Pons (tissue), 1 donor: ENCODE measurements around the gene RARA.
A peak's percentile ranks its signal among the peaks of the same experiment; 100 is the strongest.
"Not testable (repeated sequence)": the region's sequence is repeated elsewhere in the genome, so short reads cannot be mapped to it uniquely, and the experiment has no call there.

Source experiments
- DNase-seq: peaks from one replicate; pipeline ENCODE4 v3.0.0-alpha.2; 2016; ENCODE audit warnings: low spot score

Gene RARA

DNA sequence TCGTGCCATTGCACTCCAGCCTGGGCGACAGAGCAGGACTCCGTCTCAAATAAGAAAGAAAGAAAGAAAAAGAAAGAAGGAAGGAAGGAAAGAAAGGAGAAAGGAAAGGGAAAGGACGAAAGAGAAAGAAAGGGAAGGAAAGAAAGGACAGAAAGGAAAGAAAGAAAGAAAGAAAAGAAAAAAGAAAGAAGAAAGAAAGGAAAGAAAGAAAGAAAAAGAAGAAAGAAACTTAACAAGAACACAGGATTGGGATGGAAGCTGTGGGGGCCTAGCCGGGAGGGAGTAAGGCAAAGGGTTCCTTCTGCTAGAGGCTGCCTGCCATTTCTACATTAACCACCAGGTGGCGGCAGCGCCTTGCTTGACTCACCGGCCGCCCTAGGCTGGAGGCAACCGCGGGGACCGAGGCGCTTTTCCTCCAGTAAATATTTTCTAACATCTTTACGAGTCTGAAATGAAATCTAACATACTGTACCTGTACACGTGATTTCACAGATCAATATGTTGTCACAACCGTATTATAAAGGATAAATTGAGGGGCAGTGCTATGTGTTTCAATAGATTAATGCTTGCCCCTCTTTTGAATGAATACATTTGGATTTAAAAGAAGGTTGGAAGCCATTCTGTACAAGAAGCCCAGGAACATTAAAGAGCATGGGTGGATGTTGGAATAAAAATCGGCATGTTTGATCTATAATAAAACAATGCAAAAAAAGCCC is 49.5 kb downstream of the RARA start:
- peak; percentile 77 for DNase-seq

DNA sequence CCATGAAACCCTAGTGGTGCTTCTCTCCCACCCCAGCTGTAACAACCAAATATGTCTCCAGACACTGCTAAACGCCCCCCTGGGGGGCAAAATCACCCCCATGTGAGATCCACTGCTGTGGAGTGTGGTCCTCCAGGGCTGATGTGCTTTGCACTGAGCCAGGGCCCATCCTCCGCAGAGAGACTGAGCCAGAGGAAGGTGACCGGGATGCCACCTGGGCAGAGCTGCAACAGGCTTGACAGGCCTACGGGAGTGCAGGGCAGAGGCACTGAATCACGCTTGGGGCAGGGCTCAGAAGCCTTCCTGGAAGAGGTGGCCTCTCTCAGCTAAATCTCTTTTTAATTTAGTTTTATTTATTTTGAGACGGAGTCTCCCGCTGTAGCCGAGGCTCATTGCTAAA is 51.1 kb downstream of the RARA start:
- no peak for DNase-seq

DNA sequence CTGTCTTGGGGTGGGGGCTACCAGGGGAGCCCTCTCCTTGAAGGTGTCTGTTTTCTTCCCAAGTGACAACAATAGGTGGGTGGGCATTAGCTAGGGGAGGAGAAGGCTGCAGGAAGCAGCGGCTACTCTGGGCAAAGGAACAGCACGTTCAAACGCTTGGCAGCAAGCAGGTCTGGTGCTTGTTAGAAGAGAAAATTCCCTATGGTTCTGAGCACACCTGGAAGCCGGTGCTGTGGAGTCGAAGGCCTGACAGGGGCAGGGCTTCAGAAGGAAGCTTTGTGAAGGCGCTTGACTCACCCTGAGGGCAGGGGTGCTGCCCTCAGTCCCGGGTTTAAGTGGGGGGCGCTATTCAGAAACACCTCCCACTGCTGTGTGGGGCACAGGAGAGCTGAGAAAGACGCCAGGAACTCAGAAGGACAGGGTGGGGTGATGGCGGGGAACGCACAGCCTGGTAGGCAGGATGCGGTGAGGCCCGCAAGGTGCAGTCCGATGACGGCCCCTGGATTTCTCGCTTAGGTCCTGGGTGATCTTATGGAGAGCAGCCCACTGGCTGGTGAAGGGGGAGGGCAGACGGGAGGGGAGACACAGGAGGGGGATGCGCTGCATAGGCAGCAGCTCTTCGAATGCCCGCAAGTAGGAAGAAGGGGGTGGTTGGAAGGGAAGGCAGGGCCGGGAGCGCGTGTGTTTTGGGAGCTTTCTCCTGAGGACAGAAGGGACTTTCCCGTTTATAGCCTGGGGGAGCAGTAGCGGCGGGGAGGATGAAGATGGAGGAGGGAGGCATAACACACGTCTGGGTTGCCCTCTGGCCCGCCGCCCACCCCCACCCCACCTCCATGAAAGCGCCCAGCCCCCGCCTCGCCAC is 52.3 kb downstream of the RARA start:
- no peak for DNase-seq

DNA sequence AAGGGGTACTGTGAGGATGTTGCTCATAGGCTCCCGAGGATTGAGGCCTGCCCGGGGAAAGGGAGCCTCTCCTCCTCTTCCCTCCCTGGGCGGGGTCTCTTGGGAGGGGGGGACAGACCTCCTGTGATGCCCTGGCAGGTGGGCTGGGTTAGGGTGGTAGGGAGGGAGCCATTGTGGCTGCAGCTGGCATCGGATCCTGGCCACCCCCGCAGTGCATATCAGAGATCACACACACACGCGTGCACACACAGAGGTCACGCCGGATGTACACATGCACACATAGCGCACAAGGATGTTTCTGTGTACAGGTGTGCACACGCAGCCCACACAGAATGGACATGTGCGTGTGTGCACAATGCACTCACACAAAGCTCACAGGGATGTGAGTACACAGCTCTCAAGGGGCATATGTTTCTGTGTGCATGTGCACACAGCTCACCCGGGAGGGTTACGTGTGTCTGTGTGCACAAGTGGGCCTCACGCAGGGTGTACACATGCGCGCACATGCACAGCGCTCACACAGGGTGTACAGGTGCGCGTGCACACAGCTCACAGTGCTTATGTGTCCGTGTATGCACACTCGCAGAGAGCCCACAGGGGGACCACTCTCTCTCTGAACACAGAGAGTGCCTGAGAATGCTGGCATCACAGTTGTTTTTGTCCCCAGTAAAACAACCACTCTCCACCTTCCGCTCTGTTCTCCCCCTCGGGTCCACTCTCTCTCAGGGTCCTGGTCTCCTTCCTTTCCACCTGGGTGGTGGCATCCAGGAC is 53.1 kb downstream of the RARA start:
- DNase-seq: no peak

DNA sequence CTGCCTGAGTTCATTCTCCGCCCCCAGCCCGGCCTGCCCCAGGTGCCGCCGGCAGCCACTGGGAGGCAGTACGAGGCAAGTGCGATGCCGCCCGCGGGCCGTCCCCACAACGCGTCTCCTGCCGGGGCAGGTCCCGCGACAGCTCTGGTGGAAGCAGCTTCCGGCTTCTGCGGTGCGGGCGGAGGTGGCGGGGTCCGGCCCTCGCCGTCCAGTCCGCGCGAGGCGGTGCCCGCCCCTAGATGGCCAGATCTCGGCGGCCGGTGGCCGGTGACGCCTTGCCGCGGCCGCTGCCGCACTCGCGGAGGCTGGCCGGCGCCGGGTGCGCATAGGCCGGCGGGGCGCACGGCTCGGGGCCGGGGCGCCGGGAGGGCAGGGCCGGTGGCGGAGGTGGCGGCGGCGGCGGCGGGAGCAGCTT is 53.7 kb downstream of the RARA start:
- no peak for DNase-seq

DNA sequence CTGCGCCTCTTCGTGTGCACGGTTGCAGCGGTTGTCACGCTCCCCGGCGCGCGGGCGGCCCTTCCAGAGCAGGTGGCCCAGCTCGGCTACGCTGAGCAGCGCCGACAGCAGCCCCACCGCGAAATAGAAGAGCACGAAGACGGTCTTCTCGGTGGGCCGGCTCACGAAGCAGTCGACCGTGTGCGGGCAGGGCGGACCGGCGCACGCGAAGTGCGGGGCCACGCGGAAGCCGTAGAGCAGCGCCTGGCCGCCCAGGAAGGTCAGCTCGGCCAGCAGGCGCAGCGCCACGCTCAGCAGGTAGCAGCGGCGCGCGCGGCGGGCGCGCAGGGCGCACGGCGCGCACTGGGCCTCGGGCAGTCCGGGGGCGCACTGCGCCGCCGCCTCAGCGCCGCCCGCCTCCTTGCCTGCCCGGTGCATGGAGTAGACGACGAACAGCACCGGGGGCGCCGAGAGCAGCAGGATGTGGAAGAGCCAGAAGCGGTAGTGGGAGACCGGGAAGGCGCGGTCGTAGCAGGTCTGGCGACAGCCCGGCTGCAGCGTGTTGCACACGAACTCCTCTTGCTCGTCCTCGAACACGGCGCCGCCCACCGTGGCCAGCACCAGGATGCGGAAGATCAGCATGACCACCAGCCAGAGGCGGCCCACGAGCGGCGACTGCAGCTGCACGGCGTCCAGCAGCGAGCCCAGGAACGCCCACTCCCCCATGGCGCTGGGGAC is 54.3 kb downstream of the RARA start:
- DNase-seq: no peak

DNA sequence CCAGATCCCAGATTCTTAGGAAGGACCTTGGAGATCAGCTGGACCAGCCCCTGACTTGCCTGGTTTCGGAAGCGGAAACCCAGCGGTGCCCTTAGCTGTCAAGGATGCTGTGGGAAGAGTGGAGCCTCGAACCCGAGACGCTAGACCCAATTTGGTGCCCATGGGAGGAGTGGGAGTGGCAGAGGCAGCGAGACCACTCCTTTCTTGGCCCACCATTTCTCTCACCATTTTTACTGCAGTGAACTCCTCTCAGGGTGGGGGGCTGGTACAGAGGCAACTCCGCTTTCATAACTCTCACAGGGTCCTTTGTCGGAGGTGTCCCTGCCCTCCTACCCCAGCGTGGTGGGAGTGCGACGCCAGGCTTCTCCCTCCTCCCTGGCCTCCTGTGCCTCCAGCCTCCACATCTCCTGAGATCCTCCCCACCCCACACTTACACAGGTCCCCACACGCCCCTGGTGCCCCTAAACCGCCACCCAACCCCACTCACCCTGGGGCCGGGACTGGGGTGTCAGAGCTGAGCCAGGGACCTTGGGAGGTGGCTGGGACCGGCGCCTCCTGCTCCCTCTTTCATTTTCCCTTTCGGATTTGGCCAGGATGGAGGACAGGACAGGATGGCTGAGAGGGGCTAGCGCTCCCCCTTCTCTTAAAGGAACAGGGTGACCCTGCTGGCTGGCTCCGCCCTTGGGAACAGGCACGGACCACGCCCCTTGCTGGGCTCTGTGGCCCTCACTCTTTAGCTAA is 55.3 kb downstream of the RARA start, which contains the start of gene GJD3:
Gene GJD3 (minus strand): TSS at position 617 of the 741 bp plus-strand sequence. CDS start 922 bp downstream, outside the sequence.
- no peak for DNase-seq

DNA sequence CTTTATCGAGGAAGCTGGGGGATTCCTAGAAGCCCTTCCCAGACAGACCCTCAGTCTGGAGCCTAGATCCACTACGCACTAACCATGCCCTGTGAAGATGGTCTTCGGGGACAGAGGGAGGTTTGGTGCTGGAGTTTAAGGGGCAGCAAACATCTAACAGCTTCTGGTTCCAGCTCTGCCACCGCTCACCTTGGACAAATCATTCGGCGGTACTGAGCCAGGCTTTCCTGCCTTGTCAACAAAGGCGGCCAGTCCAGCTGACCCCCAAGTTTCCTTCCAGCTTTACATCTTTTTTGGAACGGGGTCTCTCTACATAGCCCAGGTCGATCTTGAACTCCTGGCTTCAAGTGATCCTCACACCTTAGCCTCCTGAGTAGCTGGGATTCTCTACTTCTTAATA is 55.9 kb downstream of the RARA start:
- DNase-seq: no peak

DNA sequence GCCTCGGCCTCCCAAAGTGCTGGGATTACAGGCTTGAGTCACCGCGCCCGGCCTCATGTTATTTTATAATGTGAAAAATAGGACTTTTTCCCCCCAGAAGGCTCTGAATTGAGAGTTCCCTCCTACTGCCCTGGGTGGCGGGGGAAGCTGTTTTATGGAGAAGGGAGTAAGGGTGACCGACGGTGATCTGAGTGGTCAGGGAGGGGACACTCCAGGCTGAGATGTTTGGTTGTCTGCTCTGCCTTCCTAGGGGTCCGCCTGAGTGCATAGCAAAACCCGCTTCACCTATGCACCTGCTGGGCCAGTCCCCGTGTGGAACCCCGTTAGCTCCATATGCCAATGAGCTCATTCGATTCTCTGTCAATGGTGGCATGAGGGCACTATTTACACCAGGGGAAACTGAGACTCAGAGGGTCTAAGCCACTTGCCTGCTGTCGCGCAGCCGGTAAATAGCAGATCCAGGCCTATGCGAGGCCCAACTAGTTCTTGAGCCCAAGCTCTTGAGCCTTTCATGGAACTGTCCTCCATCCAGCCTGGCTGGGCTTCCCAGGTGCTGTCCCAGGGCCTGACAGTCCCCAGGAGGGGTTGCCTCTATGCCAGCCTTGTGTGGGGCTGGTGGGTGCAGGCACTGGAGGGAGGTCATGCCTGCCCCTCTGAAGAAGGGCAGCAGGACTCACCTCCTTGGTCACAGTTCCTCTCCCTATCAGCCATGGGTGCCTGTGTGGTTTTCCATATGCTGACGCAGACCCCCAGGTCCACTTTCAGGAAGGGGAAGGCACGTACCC is 57.3 kb downstream of the RARA start:
- no peak for DNase-seq

DNA sequence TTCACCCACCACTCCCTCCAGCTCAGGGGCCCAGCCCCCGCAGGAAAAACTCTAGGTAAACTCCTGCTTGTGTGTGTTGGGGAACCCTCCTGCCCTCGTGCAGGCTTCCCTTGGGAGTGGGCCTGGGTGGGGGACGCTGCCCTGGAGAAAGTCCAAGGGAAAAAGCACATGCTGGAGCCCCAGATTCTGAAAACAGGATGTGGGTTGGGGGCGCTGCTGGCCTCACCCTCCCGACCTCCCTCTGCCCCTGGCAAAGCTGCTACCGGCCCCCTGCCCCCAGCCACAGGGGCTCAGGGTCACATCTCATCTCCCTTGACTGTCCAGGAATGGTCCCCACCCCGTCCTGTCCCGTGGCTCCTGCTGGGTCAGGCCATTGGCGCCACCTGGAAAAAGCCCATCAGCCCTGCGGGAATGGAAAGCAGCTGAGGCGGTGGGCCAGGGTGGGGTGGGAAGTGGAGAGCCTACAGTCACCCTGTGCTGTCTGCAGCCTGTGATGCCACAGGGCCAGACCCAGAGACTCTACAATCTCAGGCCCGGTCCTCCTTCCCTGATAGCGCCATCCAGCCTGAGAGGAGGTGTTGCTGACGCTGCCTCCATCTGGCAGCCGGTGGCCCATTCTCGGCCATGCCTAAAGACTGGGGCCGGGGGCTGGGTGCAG is 58.0 kb downstream of the RARA start:
- no peak for DNase-seq

DNA sequence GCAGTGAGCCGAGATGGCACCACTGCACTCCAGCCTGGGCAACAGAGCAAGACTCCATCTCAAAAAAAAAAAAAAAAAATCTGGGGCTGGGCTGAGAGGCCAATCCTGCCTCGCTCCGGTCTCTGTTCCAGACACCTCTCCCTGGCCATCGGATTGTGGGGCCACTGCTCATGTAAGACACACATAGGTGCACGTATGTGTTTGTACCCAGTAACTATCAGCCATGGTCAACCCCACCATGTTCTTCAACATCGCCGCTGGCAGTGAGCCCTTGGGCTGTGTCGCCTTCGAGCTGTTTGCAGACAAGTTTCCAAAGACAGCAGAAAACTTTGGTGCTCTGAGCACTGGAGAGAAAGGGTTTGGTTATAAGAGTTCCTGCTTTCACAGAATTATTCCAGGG is 58.7 kb downstream of the RARA start:
- not testable (repeated sequence) for DNase-seq

DNA sequence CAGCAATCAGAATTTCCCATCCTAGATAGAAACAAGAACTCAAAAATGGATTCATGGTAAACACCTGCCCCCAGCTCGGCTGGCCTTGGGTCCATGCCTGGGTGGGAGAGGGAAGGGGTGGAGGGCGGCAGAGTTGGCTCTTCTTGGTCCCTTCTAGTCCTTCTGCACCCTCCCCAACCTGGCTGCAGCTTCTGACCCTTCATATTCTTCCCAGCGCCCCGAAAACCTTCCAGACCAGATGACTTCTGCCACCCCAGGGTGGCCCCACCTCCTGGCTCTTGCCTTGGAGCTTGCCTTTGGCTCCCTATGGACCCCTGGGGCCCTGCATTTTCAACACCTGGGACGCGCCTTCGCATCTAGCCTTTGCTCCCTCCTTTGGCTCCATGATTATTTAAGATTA is 60.9 kb downstream of the RARA start:
- DNase-seq: no peak

DNA sequence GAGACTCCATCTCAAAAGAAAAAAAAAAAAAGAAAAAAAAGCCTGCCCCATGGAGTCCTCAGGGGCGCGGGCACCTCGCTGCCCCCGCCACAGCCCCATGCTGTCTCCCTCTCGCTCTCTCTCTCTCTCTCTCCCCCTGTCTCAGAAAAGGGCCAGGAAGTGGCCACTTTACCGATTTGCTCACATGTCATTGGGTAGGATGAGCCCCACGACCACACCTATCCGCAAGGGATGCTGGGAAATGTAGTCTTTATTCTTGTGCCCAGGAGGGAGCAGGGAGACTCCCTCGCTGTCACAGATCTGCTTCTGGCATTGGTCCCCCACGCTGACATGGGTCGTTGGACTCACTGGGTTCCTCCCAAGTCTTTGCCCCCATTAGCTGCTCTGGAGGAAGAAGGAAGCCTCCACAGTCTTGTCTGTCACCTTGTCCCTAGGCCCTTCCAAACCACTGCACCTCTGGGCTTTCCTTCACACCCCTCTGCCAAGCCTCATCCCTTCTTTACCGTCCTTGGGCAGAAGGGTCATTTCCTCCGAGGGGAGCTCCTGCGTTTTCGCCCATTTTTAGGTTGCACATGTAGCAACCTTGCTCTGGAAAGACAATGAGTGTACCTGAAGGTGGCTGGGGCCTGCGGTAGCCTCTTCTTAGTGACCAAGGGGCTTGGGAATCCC is 62.4 kb downstream of the RARA start:
- no peak for DNase-seq

DNA sequence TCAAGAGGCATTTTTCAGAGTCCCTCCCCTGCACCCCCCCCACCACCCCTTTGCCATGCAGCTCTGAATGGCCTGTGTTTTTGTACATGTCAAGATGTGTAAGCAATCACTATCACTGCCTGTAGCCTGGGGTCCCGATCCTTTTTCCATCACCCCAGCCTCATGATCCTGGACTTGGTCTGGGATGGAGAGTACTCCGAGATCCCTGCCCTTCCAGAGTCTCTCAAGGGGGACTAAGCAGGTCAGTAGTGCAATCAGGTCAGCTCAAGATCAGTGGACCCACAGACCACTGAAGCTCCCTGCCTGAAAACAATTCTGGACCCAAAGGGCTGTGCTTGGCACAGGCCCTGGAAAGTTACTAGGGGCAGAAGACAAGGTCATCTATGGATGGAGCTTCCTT is 63.1 kb downstream of the RARA start:
- no peak for DNase-seq

DNA sequence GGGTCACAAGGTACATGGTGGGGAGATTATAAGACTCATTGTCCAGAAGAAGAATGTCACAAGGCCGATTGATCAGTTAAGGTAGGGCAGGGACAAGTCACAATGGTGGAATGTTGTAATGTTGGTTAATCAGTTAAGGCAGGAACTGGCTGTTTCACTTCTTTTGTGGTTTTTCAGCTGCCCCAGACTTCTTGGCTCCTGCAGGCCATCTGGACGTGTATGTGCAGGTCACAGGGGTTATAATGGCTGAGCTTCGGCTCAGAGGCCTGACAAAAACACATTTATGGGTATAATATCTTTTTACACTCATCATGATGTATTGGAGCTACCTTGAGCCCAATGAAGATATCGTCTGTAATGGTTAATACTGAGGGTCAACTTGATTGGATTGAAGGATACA is 63.7 kb downstream of the RARA start:
- DNase-seq: not testable (repeated sequence)

DNA sequence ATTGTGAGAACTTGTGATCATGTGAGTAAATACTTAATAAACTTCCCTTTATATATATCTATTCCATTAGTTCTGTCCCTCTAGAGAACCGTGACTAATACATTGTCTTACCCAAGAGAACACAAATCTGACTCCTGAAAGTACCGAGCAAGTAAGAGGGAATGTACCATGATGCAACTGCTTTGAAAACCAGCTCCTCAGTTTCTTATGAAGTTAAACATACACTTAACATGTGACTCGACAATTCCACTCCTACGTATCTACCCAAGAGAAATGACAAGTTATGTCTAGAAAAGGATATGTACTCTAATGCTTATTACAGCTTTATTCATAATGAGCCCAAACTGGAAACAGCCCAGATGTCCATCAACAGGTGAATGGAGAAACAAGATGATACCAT is 64.3 kb downstream of the RARA start:
- no peak for DNase-seq

DNA sequence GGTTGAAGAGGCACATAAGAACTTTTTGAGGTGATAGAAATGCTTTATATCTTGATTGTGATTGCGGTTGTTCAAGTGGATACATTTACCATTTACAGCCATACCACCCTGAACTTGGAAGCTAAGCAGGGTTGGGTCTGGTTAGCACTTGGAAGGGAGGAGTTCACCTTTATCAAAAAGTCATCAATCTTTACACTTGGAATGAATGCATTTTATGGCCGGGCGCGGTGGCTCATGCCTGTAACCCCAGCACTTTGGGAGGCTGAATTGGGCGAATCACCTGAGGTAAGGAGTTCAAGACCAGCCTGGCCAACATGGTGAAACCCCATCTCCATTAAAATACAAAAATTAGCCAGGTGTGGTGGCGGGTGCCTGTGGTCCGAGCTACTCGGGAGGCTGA is 65.0 kb downstream of the RARA start:
- DNase-seq: no peak

DNA sequence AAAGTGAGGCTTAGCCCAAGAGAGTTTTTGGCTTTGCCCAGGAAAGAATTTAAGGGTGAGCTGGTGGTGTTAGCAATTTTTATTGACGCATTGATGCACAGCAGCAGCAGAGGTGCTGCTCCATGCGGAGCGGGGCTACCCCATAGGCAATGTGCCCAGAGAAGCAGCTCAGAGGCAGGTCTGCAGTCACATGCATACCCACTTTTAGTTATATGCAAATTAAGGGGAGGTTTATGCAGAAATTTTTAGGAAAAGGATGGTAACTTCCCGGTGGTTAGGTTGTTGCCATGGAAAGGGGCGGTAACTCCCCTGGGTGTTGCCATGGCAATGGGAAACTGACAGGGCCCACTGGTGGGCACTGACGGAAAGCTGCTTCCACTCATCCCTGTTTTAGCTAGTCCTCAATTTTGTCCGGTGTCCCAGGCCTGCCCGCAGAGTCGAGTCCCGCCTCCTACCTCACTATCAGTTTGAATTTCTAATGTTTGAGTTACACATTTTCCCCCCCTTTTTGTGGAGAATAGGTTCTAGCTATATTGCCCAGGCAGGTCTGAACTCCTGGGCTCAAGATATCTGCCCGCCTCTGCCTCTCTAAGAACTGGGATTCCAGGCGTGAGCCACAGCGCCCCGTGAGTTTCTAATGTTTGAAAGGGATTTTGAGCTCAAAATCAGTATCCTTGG is 66.0 kb downstream of the RARA start:
- no peak for DNase-seq

DNA sequence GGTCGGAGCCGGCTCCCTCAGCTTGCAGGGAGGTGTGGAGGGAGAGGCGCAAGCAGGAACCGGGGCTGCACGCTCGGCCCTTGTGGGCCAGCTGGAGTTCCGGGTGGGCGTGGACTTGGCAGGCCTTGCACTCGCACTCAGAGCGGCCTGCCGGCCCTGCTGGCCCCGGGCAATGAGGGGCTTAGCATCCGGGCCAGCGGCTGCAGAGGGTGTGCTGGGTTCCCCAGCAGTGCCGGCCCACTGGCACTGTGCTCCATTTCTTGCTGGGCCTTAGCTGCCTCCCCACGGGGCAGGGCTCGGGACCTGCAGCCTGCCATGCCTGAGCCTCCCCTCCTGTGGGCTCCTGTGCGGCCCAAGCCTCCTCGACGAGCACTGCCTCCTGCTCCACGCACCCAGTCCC is 66.8 kb downstream of the RARA start:
- not testable (repeated sequence) for DNase-seq
